ENCODE data around the gene ERCC3. TPM values are rescaled to one million over a fixed set of nuclear protein-coding genes. Genes with fewer than 3 reads are reported as not detected.

The ERCC3 gene
- total RNA-seq (2014; rRNA removed; shearing (Covaris generic)) = 31.5 and 31.9 TPM in 2 replicates

GRCh38 chr2:127293748-127294562 lies at the start of gene ERCC3:
Gene ERCC3 (minus strand): TSS chr2:127294144. CDS start chr2:127294081, 63 bp downstream.
- peak; percentile 74 for DNase-seq (ENCODE audit: low spot score)

GRCh38 chr2:127343277-127343676 lies 49.3 kb upstream of the ERCC3 start:
- DNase-seq (ENCODE audit: low spot score) = no peak

- DNase-seq (ENCODE audit: low spot score) = no peak
Observed at GRCh38 chr2:127342101-127342500, 48.2 kb upstream of the ERCC3 start.

GRCh38 chr2:127332335-127332734 lies 38.4 kb upstream of the ERCC3 start:
- no peak for DNase-seq (ENCODE audit: low spot score)

- no peak for DNase-seq (ENCODE audit: low spot score)
Observed at GRCh38 chr2:127330753-127331152, 36.8 kb upstream of the ERCC3 start.

- DNase-seq (ENCODE audit: low spot score) = no peak
Observed at GRCh38 chr2:127326289-127326945, 32.5 kb upstream of the ERCC3 start.

- peak; percentile 28 for DNase-seq (ENCODE audit: low spot score)
Observed at GRCh38 chr2:127324635-127325034, 30.7 kb upstream of the ERCC3 start.

GRCh38 chr2:127321303-127321702 lies 27.4 kb upstream of the ERCC3 start:
- DNase-seq (ENCODE audit: low spot score) = no peak

GRCh38 chr2:127320586-127321275 lies 26.8 kb upstream of the ERCC3 start:
- DNase-seq (ENCODE audit: low spot score) = no peak

- no peak for DNase-seq (ENCODE audit: low spot score)
Observed at GRCh38 chr2:127320067-127320466, 26.1 kb upstream of the ERCC3 start.

GRCh38 chr2:127314193-127314988 lies 20.4 kb upstream of the ERCC3 start:
- no peak for DNase-seq (ENCODE audit: low spot score)

- DNase-seq (ENCODE audit: low spot score) = no peak
Observed at GRCh38 chr2:127313406-127313805, 19.5 kb upstream of the ERCC3 start.

GRCh38 chr2:127310980-127311379 lies 17.0 kb upstream of the ERCC3 start:
- DNase-seq (ENCODE audit: low spot score) = no peak

- no peak for DNase-seq (ENCODE audit: low spot score)
Observed at GRCh38 chr2:127309468-127309867, 15.5 kb upstream of the ERCC3 start.

GRCh38 chr2:127308586-127309138 lies 14.7 kb upstream of the ERCC3 start:
- DNase-seq (ENCODE audit: low spot score) = no peak

- no peak for DNase-seq (ENCODE audit: low spot score)
Observed at GRCh38 chr2:127305990-127306585, 12.1 kb upstream of the ERCC3 start.

GRCh38 chr2:127302168-127302567 lies 8.2 kb upstream of the ERCC3 start:
- DNase-seq (ENCODE audit: low spot score) = no peak

- DNase-seq (ENCODE audit: low spot score) = no peak
Observed at GRCh38 chr2:127293386-127293747, 577 bp downstream of the ERCC3 start.

- no peak for DNase-seq (ENCODE audit: low spot score)
Observed at GRCh38 chr2:127288274-127288673, 5.7 kb downstream of the ERCC3 start.

- no peak for DNase-seq (ENCODE audit: low spot score)
Observed at GRCh38 chr2:127283275-127283674, 10.7 kb downstream of the ERCC3 start.

- DNase-seq (ENCODE audit: low spot score) = no peak
Observed at GRCh38 chr2:127280693-127281092, 13.3 kb downstream of the ERCC3 start.
